ENCODE measurements around the gene DAZAP2.
A peak's percentile ranks its signal among the peaks of the same experiment; 100 is the strongest.
"Not testable (repeated sequence)": the region's sequence is repeated elsewhere in the genome, so short reads cannot be mapped to it uniquely, and the experiment has no call there.

Gene DAZAP2

DNA sequence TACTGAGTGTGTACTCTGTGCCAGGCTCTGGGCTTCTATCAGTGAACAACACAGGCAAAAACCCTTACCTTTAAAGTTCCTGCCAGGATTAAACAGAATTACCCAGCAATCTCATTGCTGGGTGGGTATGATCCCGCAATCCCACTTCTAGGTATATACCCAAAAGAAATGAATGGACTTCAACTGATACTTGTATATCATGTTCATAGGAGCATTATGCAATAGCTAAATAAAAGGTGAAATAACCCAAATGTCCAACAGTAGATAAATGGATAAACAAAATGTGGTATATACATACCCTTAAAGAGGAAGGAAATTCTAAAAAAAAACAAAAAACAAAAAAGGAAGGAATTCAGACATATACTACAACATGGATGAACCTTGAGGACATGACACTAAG lies 14.7 kb downstream of the DAZAP2 start:
- DNase-seq, result no peak

GRCh38 chr12:51254536-51254935 lies 15.9 kb downstream of the DAZAP2 start:
- no peak for DNase-seq

DNA sequence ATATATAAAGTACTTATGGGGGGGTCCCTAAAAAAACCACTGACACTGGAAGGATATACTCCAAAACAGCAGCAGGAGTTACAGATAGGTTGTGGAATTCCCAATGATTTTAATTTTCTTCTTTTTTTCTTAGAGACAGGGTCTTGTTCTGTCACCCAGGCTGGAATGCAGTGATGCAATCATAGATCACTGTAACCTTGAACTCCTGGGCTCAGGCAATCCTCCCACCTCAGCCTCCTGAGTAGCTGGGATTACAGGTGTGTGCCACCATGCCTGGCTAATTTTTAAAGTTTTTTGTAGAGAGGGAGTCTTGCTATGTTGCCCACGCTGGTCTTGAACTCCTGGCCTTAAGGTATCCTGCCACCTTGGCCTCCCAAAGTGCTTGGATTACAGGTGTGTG lies 21.0 kb downstream of the DAZAP2 start:
- DNase-seq, result not testable (repeated sequence)

DNA sequence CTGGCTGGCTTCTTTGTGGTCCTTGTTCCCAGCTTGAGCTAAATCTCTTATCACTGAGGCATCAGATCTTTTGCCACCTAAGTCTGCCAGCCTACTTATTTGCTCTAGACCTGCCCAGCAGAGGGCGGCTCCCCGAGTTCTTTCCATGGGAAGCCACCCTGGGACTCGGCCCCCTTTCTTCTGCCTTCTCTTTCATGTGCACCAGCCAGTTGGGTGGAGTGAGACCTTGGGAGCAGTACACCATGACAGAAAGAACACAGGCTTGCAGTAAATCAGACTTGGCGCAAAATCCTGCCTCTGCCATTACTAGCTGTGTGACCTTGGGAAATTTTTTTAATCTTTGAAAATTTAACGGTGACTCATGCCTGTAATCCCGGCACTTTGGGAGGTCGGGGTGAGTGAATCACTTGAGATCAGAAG lies 24.1 kb downstream of the DAZAP2 start:
- peak; percentile 39 for DNase-seq

DNA sequence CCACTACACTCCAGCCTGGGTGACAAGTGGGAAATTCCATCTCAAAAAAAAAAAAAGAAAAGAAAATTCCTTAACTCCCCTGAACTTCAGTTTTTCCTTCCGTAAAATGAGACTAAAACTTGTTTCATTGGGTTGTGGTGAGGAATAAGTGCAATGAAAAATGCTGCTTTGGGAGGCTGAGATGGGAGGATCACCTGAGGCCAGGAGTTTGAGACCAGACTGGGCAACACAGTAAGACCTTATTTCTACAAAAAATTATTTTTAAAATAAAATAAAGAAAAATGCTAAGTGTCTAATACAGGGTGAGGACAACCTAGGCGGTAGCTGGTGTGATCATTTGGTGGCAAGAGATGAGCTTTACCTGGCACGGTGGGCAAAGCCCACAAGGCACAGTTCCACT lies 24.7 kb downstream of the DAZAP2 start:
- no peak for DNase-seq

DNA sequence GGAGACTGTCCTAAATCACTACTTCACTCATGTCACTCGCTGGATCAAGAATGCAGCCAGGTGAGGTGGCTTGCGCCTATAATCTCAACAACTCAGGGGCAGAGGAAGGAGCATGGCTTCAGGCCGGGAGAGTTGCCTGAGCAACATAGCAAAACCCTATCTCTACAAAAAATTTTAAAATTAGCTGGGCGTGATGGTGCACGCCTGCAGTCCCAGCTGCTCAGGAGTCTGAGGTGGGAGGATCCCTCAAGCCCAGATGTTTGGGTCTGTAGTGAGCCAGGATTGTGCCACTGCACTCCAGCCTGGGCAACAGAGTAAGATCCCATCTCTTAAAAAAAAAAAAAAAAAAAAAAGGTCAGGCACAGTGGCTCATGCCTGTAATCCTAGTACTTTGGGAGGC lies 25.7 kb downstream of the DAZAP2 start:
- DNase-seq, result no peak

DNA sequence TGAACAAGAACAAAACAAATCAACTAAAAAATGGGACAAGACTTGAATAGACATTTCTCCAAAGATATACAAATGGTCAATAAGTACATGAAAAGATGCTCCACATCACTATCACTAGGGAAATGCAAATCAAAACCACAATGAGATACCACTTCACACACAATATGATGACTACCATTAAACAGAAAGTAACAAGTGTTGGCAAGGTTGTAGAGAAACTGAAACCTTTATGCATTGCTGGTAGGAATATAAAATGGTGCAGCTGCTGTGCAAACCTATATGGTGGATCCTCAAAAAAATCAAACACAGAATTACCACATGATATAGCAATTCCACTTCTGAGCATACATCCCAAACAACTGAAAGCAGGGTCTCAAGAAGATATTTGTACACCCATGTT lies 26.4 kb downstream of the DAZAP2 start:
- no peak for DNase-seq

DNA sequence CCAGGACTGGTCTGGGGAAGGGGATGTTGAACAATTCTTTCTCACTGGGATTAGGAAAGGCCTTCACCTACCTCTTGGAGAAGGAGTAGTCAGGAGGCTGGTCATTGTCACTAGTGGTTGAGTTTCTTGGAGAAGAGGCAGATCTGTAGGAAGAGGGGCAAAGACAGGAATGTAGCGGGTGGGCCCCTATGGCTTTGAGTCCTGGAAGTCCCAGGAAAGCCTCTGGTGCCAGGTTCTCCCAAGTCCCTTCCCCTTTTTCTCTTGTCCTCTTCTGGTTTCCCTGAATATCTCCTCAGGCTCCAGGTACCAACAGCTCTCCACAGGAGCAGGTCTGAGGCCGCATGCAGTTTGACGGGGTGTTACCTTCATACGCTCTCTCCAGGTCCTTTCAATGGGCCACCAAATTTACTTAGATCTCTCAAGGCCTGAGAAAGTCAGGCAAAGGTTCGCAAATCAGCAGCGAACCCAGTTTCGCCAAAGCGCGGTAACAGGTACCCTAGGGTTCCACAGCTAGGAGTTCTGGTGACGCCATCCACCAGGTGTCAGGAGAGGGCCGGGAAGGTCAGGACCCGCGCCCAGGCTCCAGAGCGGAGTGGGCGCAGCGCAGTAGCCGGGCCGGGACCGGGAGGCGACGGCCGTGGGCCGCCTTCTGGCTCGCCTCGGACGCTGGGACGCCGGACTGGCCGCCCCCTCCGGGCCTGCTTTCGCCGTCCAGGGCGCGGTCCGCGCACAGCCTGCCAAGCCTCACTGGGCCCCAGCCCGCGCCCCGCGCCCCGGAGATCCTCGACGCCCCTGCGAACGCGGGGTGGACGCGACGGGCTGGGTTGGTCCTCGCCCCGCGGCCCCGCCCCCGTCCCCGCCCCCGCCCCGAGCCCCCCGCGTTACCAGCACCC lies 30.8 kb downstream of the DAZAP2 start:
- DNase-seq, result no peak

- DNase-seq, result no peak
These were observed 31.7 kb downstream of the DAZAP2 start, which contains the start of gene SMAGP for GRCh38 chr12:51270067-51270950. TSS of gene SMAGP (minus strand) at chr12:51270415. CDS start at chr12:51269278, 1,137 bp downstream.

DNA sequence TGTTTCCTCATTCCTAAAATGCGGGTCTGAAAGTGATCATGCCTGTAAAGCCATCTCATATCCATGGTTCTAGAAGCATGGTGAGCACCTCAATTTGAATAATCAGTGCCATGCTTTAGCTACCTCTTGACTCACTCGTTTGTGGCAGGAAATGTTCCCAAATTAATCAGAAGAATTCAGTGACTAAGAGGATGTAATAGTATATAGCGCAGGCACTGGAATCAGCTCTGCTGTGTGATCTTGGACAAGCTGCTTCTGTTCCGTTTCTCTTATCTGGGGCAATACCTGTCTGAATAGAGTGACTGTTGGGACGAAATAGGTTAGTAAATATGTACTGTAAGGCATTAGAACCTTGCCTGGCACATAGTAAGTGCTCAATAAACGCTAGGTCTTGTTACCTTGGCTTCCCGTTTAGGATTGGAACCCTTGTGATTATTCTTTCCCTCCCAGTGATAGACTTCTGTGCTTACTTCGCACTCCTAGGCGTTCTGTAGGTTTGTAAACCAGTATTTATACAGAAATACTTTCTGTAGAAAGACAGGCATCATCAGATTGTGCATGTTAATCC lies 32.4 kb downstream of the DAZAP2 start:
- no peak for DNase-seq

DNA sequence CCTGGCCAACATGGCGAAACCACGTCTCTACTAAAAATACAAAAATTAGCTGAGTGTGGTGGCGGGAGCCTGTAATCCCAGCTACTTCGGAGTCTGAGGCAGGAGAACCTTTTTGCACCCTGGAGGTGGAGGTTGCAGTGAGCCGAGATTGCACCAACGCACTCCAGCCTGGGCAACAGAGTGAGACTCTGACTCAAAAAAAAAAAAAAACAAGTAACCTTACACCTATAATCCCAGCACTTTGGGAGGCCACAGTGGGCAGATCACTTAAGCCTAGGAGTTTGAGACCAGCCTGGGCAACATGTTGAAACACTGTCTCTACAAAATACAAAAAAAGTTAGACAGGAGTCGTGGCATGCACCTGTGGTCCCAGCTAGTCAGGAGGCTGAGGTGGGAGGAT lies 34.2 kb downstream of the DAZAP2 start:
- DNase-seq, result not testable (repeated sequence)

DNA sequence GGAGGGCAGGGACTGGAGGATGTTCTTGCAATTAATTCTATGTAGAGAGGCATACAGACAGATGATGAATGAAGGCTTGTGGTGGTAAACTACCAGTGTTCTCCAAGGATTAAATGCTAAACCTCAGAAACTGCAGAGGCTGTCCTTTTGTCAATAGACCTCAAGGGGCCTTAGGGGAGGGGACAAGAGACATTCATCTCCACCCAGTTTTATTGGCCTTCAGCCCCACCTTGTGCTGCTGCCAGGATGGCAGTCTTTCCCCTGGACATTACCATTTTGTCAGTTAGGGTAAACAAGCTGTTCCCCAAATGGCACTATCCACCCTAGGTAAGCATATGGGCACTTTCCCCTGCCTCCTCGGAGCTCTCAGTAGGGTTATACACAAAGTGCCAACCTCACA lies 36.5 kb downstream of the DAZAP2 start:
- no peak for DNase-seq

GRCh38 chr12:51281202-51281924 lies 42.7 kb downstream of the DAZAP2 start:
- no peak for DNase-seq

DNA sequence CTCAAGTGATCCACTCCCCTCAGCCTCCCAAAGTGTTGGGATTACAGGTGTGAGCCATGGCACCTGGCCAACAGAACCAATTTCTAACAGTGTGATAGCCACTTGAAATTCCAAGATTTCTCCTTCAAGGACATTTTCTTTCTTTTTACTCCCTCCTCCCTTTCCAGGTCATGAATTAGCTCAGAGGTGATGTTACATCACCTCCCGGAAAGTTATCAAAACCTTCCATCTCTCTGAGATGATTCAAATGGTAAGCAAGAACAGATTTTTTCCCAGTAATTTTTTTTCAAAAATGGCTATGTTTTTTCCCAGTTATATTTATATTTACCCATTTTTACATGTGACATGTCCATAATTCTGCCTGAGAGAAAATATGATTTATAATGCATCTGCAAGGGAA lies 47.2 kb downstream of the DAZAP2 start:
- DNase-seq, result no peak

GRCh38 chr12:51291603-51292513 lies 53.2 kb downstream of the DAZAP2 start:
- not testable (repeated sequence) for DNase-seq
